Erythroblast (primary cell): ENCODE measurements around the gene ANKRD53.

Experiments
- GATA1 ChIP-seq: IDR thresholded peaks from 2 replicates; pipeline ENCODE4 v1.6.1; 2011; ENCODE audit warnings: low read depth, mild to moderate bottlenecking, control low read depth, low read length, moderate library complexity
- POLR2A ChIP-seq: IDR thresholded peaks from 2 replicates; pipeline ENCODE4 v1.6.1; 2011; ENCODE audit warnings: mild to moderate bottlenecking, low read length

- TF ChIP-seq POLR2A (no peak), GATA1 (no peak)
These were observed 20.9 kb downstream of the ANKRD53 start for GRCh38 chr2:70999362-70999761.
